ENCODE data around the gene ASPSCR1.

ASPSCR1 gene

GRCh38 chr17:82060614-82061013 is 83.2 kb downstream of the ASPSCR1 start:
- DNase-seq (ENCODE audit: low spot score in 2 of 2), result no peak
- Mint-ChIP-seq H3K27me3 (no peaks in the 10 kb centered on the region), H3K4me1 (no peaks in the 10 kb centered on the region), H3K4me3 (no peak overlapping the region), H3K36me3 (ENCODE audit: insufficient read depth) (peaks cover 15% of the 10 kb centered on the region), H3K27ac (ENCODE audit: low read depth) (no peak overlapping the region), H3K9me3 (no peaks in the 10 kb centered on the region)
- ATAC-seq (replicated peaks; ENCODE audit: extremely low read depth, poor library complexity, severe bottlenecking), result no peak

DNA sequence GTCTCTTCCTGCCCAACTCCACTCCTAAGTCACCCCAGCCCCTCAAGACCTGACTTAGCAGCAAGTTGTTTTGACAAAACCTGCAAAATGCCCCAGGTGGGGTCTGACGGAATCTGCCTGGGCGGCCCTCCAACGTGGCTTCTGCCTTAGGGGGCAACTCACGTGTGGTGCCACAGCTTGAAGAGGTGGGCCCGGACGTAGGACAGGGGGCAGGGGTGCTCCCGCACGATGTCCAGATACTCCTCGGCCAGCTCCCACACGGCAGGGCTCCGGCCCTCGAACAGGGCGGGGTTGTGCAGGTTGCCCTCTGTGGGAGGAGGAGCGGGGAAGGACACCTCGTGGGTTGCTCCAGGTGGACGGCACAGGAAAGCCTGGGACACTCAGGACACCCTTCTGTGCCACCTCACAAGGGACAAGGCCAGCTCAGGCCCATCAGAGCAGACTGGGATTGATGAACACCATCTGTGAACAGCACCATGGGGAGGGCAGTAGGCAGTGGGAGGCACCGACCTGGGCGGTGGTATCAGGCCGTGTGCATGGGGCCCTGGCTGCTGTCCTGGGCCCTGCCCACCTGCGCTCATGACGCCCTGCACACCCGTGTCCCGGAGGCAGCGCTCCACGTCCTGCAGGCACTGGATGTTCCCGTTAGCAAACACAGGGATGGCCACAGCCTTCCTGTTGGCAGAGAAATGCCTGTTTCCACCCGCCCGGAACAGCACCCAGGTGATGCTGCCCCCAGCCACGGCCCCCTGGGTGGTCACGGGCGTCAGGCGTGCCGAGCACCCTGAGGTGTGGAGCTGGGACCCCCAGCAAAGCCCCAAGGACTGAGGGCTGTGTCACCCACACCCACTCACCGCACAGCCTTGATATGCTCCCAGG is 83.9 kb downstream of the ASPSCR1 start:
- H3K4me1 Mint-ChIP-seq, result peaks cover 4% of the 10 kb centered on the region
- DNase-seq (ENCODE audit: low spot score in 2 of 2) (no peak), ATAC-seq (replicated peaks; ENCODE audit: extremely low read depth, poor library complexity, severe bottlenecking) (no peak)
- no peak overlapping the region for H3K27ac Mint-ChIP-seq (ENCODE audit: low read depth)
- no peaks in the 10 kb centered on the region for H3K9me3 Mint-ChIP-seq
- no peaks in the 10 kb centered on the region for H3K27me3 Mint-ChIP-seq
- H3K36me3 Mint-ChIP-seq (ENCODE audit: insufficient read depth), result peaks cover 17% of the 10 kb centered on the region
- H3K4me3 Mint-ChIP-seq, result no peak overlapping the region

DNA sequence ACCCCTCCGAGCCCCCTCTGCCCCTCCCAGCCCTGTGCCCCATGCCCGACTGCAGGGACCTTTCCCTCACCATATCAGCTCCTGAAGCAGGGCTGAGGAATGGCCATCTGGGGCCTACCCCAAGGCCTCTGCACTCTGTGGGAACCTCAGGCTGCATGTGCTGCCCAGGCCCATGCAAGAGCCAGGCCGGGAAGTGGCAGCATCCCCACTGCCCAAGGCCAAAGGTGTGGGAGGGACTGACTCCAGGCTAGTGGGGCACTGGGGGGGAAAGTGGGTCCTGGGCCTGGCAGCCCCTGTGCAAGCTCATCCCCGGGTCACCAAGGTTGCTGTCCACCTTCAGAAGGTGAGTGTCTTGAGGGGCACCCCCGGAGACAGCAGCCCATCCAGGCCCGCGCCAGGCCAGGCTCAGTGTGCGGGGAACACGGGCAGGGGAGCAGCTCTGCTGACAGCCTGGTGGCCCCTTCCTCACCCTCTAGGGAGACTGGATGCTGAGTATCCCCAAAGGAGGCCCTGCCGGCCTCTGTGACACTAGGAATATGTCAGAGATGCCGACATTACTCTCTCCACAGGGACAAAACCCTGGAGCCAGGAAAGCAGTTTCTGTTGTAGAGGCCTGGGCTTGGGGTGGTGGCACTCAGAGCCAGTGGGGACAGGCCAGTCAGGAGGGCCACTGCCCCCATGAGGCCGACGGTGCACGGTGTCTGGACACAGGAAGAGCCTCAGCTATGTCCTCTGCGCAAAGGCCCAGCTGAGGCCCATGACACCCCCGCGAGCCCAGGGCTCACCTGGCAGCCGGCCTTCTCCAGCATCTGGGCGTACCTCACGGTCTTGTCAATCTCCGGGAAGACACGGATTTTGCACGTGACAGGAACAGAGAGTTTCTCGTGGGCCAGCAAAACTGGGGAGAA is 84.9 kb downstream of the ASPSCR1 start:
- Mint-ChIP-seq H3K36me3 (ENCODE audit: insufficient read depth) (peaks cover 15% of the 10 kb centered on the region), H3K9me3 (no peaks in the 10 kb centered on the region), H3K4me1 (peaks cover 7% of the 10 kb centered on the region), H3K27me3 (no peaks in the 10 kb centered on the region), H3K4me3 (no peak overlapping the region), H3K27ac (ENCODE audit: low read depth) (no peak overlapping the region)
- ATAC-seq (replicated peaks; ENCODE audit: extremely low read depth, poor library complexity, severe bottlenecking), result no peak
- DNase-seq (ENCODE audit: low spot score in 2 of 2), result no peak

GRCh38 chr17:82062984-82063368 is 85.5 kb downstream of the ASPSCR1 start:
- no peaks in the 10 kb centered on the region for H3K27me3 Mint-ChIP-seq
- H3K36me3 Mint-ChIP-seq (ENCODE audit: insufficient read depth), result peaks cover 13% of the 10 kb centered on the region
- H3K9me3 Mint-ChIP-seq, result no peaks in the 10 kb centered on the region
- no peak overlapping the region for H3K4me3 Mint-ChIP-seq
- peaks cover 7% of the 10 kb centered on the region for H3K4me1 Mint-ChIP-seq
- no peak for DNase-seq (ENCODE audit: low spot score in 2 of 2)
- H3K27ac Mint-ChIP-seq (ENCODE audit: low read depth), result no peak overlapping the region
- no peak for ATAC-seq (replicated peaks; ENCODE audit: extremely low read depth, poor library complexity, severe bottlenecking)

DNA sequence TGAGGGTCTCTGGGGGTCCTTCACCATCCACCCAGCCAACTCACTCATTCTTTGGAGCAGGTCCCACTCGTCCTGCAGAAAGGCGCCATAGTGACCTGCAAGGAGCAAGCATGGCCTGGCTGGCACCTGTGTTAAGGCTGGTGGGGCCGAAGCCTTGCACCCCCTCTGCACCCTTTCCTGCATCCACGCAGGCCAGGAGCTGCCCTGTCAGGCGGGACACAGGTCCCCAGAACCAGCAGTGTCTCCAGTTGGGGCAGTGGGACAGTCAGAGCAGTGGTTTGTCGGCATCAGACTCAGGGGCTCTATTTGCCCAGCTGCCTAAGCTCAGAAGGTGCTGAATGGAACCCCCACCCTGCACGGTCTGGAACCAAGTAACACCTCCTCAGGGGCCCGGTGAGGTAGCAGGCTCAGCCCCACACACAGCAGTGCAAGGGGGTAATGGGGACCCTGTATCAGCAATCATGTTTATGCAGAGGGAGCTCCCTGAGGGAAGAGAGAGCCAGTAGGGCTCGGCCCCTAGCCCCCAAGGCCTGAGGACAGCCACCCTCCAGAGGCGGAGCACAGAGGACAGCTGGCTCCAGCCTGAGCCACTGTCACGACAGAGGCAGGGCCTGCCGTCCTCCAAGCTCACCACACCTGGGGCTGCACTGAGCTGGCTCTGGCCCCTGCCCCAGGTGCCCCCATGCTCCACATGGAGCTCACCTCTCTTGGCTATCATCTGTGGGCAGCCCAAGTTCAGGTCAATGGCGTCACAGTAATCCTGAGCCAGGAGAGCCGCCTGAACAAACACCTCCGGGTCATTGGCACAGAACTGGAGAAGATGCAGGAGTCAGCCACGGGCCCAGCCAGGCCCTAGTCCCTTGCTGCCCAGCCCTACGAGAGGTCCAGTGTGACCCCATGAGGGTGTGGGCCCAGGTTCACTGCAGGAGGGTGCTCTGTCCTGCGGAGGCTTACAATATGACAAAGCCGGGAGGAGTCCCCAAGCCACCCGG is 86.3 kb downstream of the ASPSCR1 start:
- H3K27me3 Mint-ChIP-seq, result no peaks in the 10 kb centered on the region

GRCh38 chr17:82064433-82065192 is 87.2 kb downstream of the ASPSCR1 start:
- Mint-ChIP-seq H3K27me3 (no peaks in the 10 kb centered on the region), H3K36me3 (ENCODE audit: insufficient read depth) (peaks cover 10% of the 10 kb centered on the region), H3K27ac (ENCODE audit: low read depth) (peak overlapping the region; percentile 38), H3K4me3 (peak overlapping the region; percentile 77), H3K4me1 (peaks cover 7% of the 10 kb centered on the region), H3K9me3 (no peaks in the 10 kb centered on the region)
- ATAC-seq (replicated peaks; ENCODE audit: extremely low read depth, poor library complexity, severe bottlenecking) (no peak), DNase-seq (ENCODE audit: low spot score in 2 of 2) (no peak)

More for the DNA sequence above, 86.3 kb downstream of the ASPSCR1 start:
- DNase-seq (ENCODE audit: low spot score in 2 of 2), result no peak
- H3K4me3 Mint-ChIP-seq, result peak overlapping the region; percentile 77
- no peaks in the 10 kb centered on the region for H3K9me3 Mint-ChIP-seq
- H3K4me1 Mint-ChIP-seq, result peaks cover 7% of the 10 kb centered on the region
- H3K36me3 Mint-ChIP-seq (ENCODE audit: insufficient read depth), result peaks cover 11% of the 10 kb centered on the region
- peak overlapping the region; percentile 38 for H3K27ac Mint-ChIP-seq (ENCODE audit: low read depth)
- no peak for ATAC-seq (replicated peaks; ENCODE audit: extremely low read depth, poor library complexity, severe bottlenecking)

GRCh38 chr17:82065193-82065637 is 87.8 kb downstream of the ASPSCR1 start:
- Mint-ChIP-seq H3K27ac (ENCODE audit: low read depth) (peak overlapping the region; percentile 92), H3K4me3 (peak overlapping the region; percentile 77)
- ATAC-seq (replicated peaks; ENCODE audit: extremely low read depth, poor library complexity, severe bottlenecking), result peak; percentile 66

GRCh38 chr17:82065638-82066303 is 88.3 kb downstream of the ASPSCR1 start, which contains the start of gene DUS1L:
DUS1L (minus strand) TSS chr17:82065804; CDS start chr17:82065059, 745 bp downstream.
- Mint-ChIP-seq H3K27me3 (no peaks in the 10 kb centered on the region), H3K4me1 (peaks cover 7% of the 10 kb centered on the region), H3K36me3 (ENCODE audit: insufficient read depth) (peaks cover 10% of the 10 kb centered on the region), H3K4me3 (peak within 1 kb of the TSS; percentile 77), H3K9me3 (no peaks in the 10 kb centered on the region), H3K27ac (ENCODE audit: low read depth) (peak within 1 kb of the TSS; percentile 92)
- peak; percentile 85 for ATAC-seq (replicated peaks; ENCODE audit: extremely low read depth, poor library complexity, severe bottlenecking)
- DNase-seq (ENCODE audit: low spot score in 2 of 2), result peak; percentile 54 to 63

More at GRCh38 chr17:82065193-82065637, 87.8 kb downstream of the ASPSCR1 start:
- Mint-ChIP-seq H3K27me3 (no peaks in the 10 kb centered on the region), H3K4me1 (peaks cover 7% of the 10 kb centered on the region), H3K9me3 (no peaks in the 10 kb centered on the region), H3K36me3 (ENCODE audit: insufficient read depth) (peaks cover 10% of the 10 kb centered on the region)
- DNase-seq (ENCODE audit: low spot score in 2 of 2), result no peak

Data from central memory CD8-positive, alpha-beta T cell (primary cell).